Stimulated activated CD8-positive, alpha-beta memory T cell treated with anti-CD3 and anti-CD28 coated beads, Interleukin-4, amount 100 ng/mL, for 48 hours (primary cell): Measurements from ENCODE around the gene CFAP161.

Source experiments
- DNase-seq: peaks from one replicate; pipeline ENCODE4 v3.0.0-alpha.2; 2020

CFAP161 gene

GRCh38 chr15:81185631-81186295, 51.7 kb downstream of the CFAP161 start:
- DNase-seq, result no peak

DNA sequence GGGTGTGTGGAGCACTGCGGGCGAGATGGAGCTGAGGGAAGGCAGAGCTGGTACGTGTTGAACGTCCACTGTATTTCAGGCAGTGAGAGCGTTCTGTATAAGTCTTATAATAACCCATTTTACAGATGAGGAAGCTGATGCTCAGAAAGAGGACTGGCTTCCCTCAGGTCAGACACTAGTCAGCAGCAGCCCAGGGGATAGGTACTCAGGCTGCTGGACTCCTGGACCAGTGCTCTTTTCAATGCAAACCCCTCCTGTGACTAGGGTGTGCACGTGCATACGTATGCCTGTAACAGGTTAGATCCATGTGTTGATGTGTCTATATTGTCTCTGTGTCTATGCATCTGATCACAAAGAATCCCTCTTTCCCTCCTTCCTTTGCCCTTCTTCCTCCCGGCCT, 54.3 kb downstream of the CFAP161 start:
- no peak for DNase-seq

DNA sequence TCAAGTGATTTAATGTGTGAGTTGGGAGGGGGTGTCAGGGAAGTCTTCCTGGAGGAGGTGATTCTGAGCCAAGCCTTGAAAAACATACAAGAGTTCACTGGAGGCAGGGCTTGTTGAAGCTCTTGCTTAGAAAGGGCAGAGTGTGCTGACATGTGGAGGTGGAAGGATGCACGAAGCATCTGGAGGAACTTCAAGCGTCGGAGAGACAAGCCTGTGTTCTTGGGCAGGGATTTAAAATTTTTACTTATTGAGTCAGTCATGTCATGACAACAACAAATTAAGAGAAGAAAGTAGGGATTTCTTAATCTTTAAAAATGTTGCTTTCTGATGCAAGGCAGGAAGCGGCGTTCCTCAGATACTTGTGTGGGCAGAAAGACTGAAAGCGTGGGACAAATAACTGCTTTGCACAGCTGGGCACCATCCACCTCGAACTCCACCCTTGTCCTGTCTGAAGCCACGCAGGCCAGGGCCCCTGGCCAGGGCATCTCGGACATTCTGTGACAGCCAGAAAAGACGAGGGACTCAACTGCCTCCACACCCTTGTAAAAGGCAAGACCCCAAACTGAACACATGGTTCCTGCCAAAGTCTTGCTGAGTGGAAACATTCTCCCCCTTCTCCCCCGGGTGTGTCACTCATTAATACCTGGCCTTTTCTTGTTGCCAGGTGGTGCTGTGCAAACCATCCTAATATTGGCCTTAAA, 55.7 kb downstream of the CFAP161 start:
- DNase-seq, result no peak

GRCh38 chr15:81190922-81191507, 56.9 kb downstream of the CFAP161 start:
- DNase-seq, result no peak

- no peak for DNase-seq
Observed at GRCh38 chr15:81191701-81192100, 57.6 kb downstream of the CFAP161 start.

- DNase-seq, result no peak
Observed at GRCh38 chr15:81194723-81195122, 60.7 kb downstream of the CFAP161 start.

GRCh38 chr15:81195339-81195864, 61.3 kb downstream of the CFAP161 start:
- DNase-seq, result no peak

GRCh38 chr15:81196576-81197254, 62.6 kb downstream of the CFAP161 start, which contains the start of gene IL16:
TSS of gene IL16 (plus strand) at chr15:81196879. CDS start at chr15:81225400, 28,521 bp downstream.
- DNase-seq, result no peak

GRCh38 chr15:81197255-81197630, 63.2 kb downstream of the CFAP161 start:
- no peak for DNase-seq

- no peak for DNase-seq
Observed at GRCh38 chr15:81197688-81198281, 63.7 kb downstream of the CFAP161 start.
